A549 (cell line): ENCODE measurements around the gene REN. TPM values are rescaled to one million over a fixed set of nuclear protein-coding genes. Genes with fewer than 3 reads are reported as not detected.

Experiments
- ATAC-seq, 2 experiments: fragments of 200-7000 bp in 1 of 2; fragments of >200 bp in 1 of 2; cut with Nextera tagmentation in 1 of 2; cut with Tn5 transposase in 1 of 2; 3 replicates each; pipeline versions ENCODE4 v1.8.0 to v1.9.1; 2018 to 2020; ENCODE audit warnings: mild to moderate bottlenecking in 1 of 2, moderate library complexity in 1 of 2
- CTCF ChIA-PET: fragments of 300-600 bp; sonication (Branson Sonifier 250); formaldehyde crosslinking; extraction: SDS; loops from one replicate; lab custom pipeline; 2021; ENCODE audit warnings: antibody characterized with exemption, inconsistent platforms; lab: Yijun Ruan, JAX
- POLR2A ChIA-PET: fragments of 350-600 bp; formaldehyde crosslinking; extraction: SDS; loops from one replicate; lab custom pipeline; 2021; ENCODE audit warnings: antibody characterized with exemption, inconsistent platforms; lab: Yijun Ruan, JAX
- DNase-seq, 2 experiments: peaks; one replicate each; pipeline versions ENCODE4 v3.0.0 to v3.0.0-alpha.2; 2011 to 2016; ENCODE audit warnings: low read depth in 1 of 2, low spot score in 1 of 2
- FAIRE-seq: peaks from 2 replicates; lab custom pipeline; 2011; peaks lifted over from hg19 to GRCh38; lab: Jason Lieb, UNC
- H3K27ac ChIP-seq, 2 experiments: fragments of >200 bp; sonication (Bioruptor Twin); formaldehyde crosslinking; 3 replicates each; pipeline ENCODE4 v1.5.1; 2016 to 2017
- H3K4me1 ChIP-seq: fragments of >200 bp; sonication (Bioruptor Twin); formaldehyde crosslinking; 3 replicates; pipeline ENCODE4 v1.6.1; 2016
- H3K4me2 ChIP-seq: fragments of >200 bp; sonication (Bioruptor Twin); formaldehyde crosslinking; 3 replicates; pipeline ENCODE4 v1.6.1; 2016
- H3K4me3 ChIP-seq: fragments of >200 bp; sonication (Bioruptor Twin); formaldehyde crosslinking; 3 replicates; pipeline ENCODE4 v1.5.1; 2016
- H3K9me3 ChIP-seq: fragments of >200 bp; sonication (Bioruptor Twin); formaldehyde crosslinking; 3 replicates; pipeline ENCODE4 v1.6.1; 2016
- ATOH8 ChIP-seq: fragments of 250-450 bp; sonication (Bioruptor Pico); IDR thresholded peaks from 2 replicates; pipeline ENCODE4 v1.5.0; 2020; ENCODE audit warnings: low read depth, mild to moderate bottlenecking, moderate library complexity
- BHLHE40 ChIP-seq: IDR thresholded peaks from 2 replicates; pipeline ENCODE4 v1.6.1; 2012; ENCODE audit warnings: low read depth, low read length, inconsistent platforms
- CHD4 ChIP-seq: fragments of 200-600 bp; sonication (generic); IDR thresholded peaks from 2 replicates; pipeline ENCODE4 v1.6.1; 2016; ENCODE audit warnings: antibody characterized with exemption, mild to moderate bottlenecking, borderline replicate concordance
- EHF ChIP-seq: fragments of 250-450 bp; sonication (Bioruptor Pico); IDR thresholded peaks from 2 replicates; pipeline ENCODE4 v1.5.0; 2020; ENCODE audit warnings: mild to moderate bottlenecking
- EHMT2 ChIP-seq: fragments of 200-600 bp; sonication (generic); IDR thresholded peaks from 2 replicates; pipeline ENCODE4 v1.6.1; 2016; ENCODE audit warnings: antibody characterized with exemption, low read depth, mild to moderate bottlenecking, moderate library complexity
- EP300 ChIP-seq, 2 experiments: fragments of >200 bp; sonication (Bioruptor Twin); formaldehyde crosslinking; IDR thresholded peaks; 2 replicates in 1 of 2; 3 replicates in 1 of 2; pipeline ENCODE4 v1.6.1; 2016 to 2017
- FOXS1 ChIP-seq: fragments of 250-450 bp; sonication (Bioruptor Pico); IDR thresholded peaks from 2 replicates; pipeline ENCODE4 v1.5.0; 2020; ENCODE audit warnings: mild to moderate bottlenecking, moderate library complexity
- GATA3 ChIP-seq: IDR thresholded peaks from 2 replicates; pipeline ENCODE4 v1.6.1; 2012; ENCODE audit warnings: borderline replicate concordance
- HES2 ChIP-seq: fragments of >200 bp; sonication (Bioruptor Twin); formaldehyde crosslinking; IDR thresholded peaks from 2 replicates; pipeline ENCODE4 v1.6.1; 2016
- HEYL ChIP-seq: fragments of 250-450 bp; sonication (Bioruptor Pico); IDR thresholded peaks from 2 replicates; pipeline ENCODE4 v1.8.0; 2021; ENCODE audit warnings: mild to moderate bottlenecking, moderate library complexity
- HOXA7 ChIP-seq: fragments of 250-450 bp; sonication (Bioruptor Pico); IDR thresholded peaks from 2 replicates; pipeline ENCODE4 v1.5.0; 2020; ENCODE audit warnings: mild to moderate bottlenecking, moderate library complexity
- HOXB5 ChIP-seq: fragments of 250-450 bp; sonication (Bioruptor Pico); IDR thresholded peaks from 2 replicates; pipeline ENCODE4 v1.5.0; 2020; ENCODE audit warnings: mild to moderate bottlenecking, moderate library complexity
- MAZ ChIP-seq: fragments of 150-350 bp; IDR thresholded peaks from 2 replicates; pipeline ENCODE4 v1.6.1; 2014; ENCODE audit warnings: antibody characterized with exemption, low read depth, low read length, borderline replicate concordance
- NPAS2 ChIP-seq: fragments of 250-450 bp; sonication (Bioruptor Pico); IDR thresholded peaks from 2 replicates; pipeline ENCODE4 v1.8.0; 2022; ENCODE audit warnings: mild to moderate bottlenecking, moderate library complexity, borderline replicate concordance
- NR3C1 ChIP-seq: fragments of >200 bp; sonication (Bioruptor Twin); formaldehyde crosslinking; IDR thresholded peaks from 3 replicates; pipeline ENCODE4 v1.6.1; 2017
- POLR2A ChIP-seq: IDR thresholded peaks from 2 replicates; pipeline ENCODE4 v1.6.1; 2012; ENCODE audit warnings: mild to moderate bottlenecking, low read length
- POLR2AphosphoS2 ChIP-seq: conservative IDR thresholded peaks from 2 replicates; pipeline ENCODE4 v1.6.1; 2012; ENCODE audit warnings: low read length, improper control_type of control experiment, inconsistent platforms
- RAD21 ChIP-seq, 2 experiments: fragments of >200 bp in 1 of 2; sonication (Bioruptor Twin) in 1 of 2; formaldehyde crosslinking in 1 of 2; IDR thresholded peaks in 1 of 2; conservative IDR thresholded peaks in 1 of 2; 2 replicates in 1 of 2; 3 replicates in 1 of 2; pipeline ENCODE4 v1.6.1; 2012 to 2018; ENCODE audit warnings: inconsistent platforms in 1 of 2
- RCOR1 ChIP-seq: fragments of 150-350 bp; IDR thresholded peaks from 2 replicates; pipeline ENCODE4 v1.6.1; 2014; ENCODE audit warnings: antibody characterized with exemption, low read length, low read depth
- SREBF2 ChIP-seq: fragments of 450-650 bp; IDR thresholded peaks from 2 replicates; pipeline ENCODE4 v1.6.1; 2014; ENCODE audit warnings: mild to moderate bottlenecking, moderate library complexity
- ZFP36 ChIP-seq: fragments of 450-650 bp; IDR thresholded peaks from 2 replicates; pipeline ENCODE4 v1.6.1; 2014; ENCODE audit warnings: borderline replicate concordance; ENCODE audit not compliant: partially characterized antibody
- WGBS: methylation state at CpG from one replicate; pipeline ENCODE4 v1.1.6; 2017; ENCODE audit errors: missing lambda C conversion rate; 5-methylcytosine and 5-hydroxymethylcytosine counted together
- polyA plus RNA-seq, 4 experiments: library from polyadenylated mRNA; depleted of rRNA in 3 of 4; stranded (reverse); fragments of >200 nt; fragmentation: RNase III in 1 of 4; extraction: RNeasy Plus Mini Kit Qiagen cat#74134 plus additional on column Dnase treatment in 1 of 4; gene quantifications; 2 replicates in 3 of 4; 3 replicates in 1 of 4; pipeline ENCODE4 v1.2.3, GENCODE V29; 2011 to 2017

REN gene
- polyA plus RNA-seq, 2 of the 4 experiments (the other 2 are of a cell fraction), result not detected

DNA sequence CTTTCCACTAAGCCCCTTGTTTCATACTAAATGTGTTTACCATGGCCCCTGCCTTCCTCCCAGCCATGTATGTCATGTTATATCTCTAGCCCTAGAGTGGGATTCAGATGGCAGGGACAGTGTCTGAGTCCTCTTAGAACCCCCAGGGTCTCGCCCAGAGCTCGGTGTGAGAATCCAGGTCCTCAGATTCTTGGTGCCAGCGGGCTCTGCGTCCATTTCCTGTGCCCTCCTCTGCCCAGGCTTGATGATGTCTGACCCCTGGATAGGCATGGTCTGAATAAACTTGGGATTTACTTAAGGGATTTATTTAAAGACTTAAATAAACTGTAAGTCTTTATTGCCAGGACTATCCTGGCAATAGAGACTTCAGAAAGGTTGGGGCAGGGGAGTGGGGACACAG lies 36.3 kb upstream of the REN start:
- Histone ChIP-seq H3K27ac (no peak overlapping the region), H3K4me2 (no peak overlapping the region), H3K9me3 (no peaks in the 10 kb centered on the region), H3K4me3 (no peak overlapping the region), H3K4me1 (peaks cover 2% of the 10 kb centered on the region; the same call in 1 of the 3 replicates)
- no peak for DNase-seq
- TF ChIP-seq POLR2A, result no peak
- TF ChIP-seq ATOH8 (CRISPR knock-in tag), result no peak
- no peak for TF ChIP-seq GATA3
- TF ChIP-seq NR3C1, result no peak
- no peak for TF ChIP-seq RCOR1
- TF ChIP-seq HES2, result no peak
- TF ChIP-seq NPAS2 (CRISPR knock-in tag), result no peak
- TF ChIP-seq EHF, result no peak
- TF ChIP-seq EHMT2, result no peak
- TF ChIP-seq HOXB5, result no peak
- no peak for TF ChIP-seq MAZ
- no peak for TF ChIP-seq BHLHE40
- FAIRE-seq, result no peak
- CTCF ChIA-PET, result interaction anchor here (1.3 to 7.4 kb wide), 3 partner anchors 12 to 56 kb away, joined by 3 to 314 read pairs (median 6); partner anchors contain the start of gene REN
- 76% methylated on average over 4 of the region's 4 CpGs for WGBS
- ATAC-seq, result no peak
- POLR2A ChIA-PET, result no interaction called here

DNA sequence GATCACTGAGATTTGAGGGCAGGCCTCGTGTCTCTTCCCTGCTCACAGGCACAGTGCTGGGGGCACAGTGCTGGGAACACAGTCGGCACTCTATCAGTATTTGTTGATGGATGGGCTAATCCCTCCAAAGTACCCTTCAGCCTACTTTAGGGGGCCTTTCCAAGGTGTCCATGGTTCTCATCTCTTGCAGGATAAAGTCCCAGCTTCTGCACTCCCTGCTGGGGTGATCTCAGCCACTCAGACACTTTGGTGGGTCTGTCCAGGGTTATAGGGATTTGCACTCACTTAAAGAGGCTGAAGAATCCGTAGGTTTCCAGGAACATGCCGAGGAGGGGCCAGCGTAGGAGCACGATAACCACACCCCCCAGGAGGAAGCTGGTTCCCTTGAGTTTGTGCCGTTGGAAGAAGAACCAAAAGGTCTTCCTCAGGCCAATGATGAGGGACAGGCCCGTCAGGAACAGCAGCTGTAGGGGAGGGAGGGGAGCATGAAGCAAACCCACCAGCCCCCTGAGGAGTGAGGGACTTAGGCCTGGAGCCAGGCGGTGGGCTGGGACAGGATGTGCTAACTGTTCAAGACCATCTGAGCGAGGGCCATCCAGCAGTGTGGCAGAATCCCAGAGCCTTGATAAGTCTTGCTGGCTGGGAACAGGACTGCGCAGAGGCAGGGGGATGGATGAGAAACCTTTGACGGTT lies 35.4 kb upstream of the REN start:
- DNase-seq (no peak), ATAC-seq (no peak), FAIRE-seq (no peak)
- ChIA-PET CTCF (interaction anchor here (1.5 to 7.4 kb wide), 3 partner anchors 13 to 57 kb away, joined by 6 to 314 read pairs (median 6); partner anchors contain the start of genes GOLT1A and REN), POLR2A (no interaction called here)
- 79% methylated on average over 12 of the region's 12 CpGs for WGBS
- no peaks in the 10 kb centered on the region for H3K9me3 ChIP-seq
- H3K4me3 ChIP-seq, result no peak overlapping the region
- H3K27ac ChIP-seq, result no peak overlapping the region
- no peaks in the 10 kb centered on the region; the same call in 2 of the 3 replicates for H3K4me1 ChIP-seq
- no peak overlapping the region for H3K4me2 ChIP-seq
- no peak for TF ChIP-seq HOXA7
- no peak for TF ChIP-seq HES2
- no peak for TF ChIP-seq EP300 (IDR thresholded peaks at IDR 0.05)
- TF ChIP-seq HEYL (CRISPR knock-in tag), result no peak
- TF ChIP-seq FOXS1, result no peak
- TF ChIP-seq NR3C1, result no peak
- no peak for TF ChIP-seq ZFP36
- no peak for TF ChIP-seq SREBF2
- TF ChIP-seq POLR2AphosphoS2, result no peak
- TF ChIP-seq ATOH8 (CRISPR knock-in tag), result no peak
- TF ChIP-seq RAD21 (conservative IDR thresholded peaks at IDR 0.05 in 1 of 2, IDR thresholded peaks at IDR 0.05 in 1 of 2), result no peak

DNA sequence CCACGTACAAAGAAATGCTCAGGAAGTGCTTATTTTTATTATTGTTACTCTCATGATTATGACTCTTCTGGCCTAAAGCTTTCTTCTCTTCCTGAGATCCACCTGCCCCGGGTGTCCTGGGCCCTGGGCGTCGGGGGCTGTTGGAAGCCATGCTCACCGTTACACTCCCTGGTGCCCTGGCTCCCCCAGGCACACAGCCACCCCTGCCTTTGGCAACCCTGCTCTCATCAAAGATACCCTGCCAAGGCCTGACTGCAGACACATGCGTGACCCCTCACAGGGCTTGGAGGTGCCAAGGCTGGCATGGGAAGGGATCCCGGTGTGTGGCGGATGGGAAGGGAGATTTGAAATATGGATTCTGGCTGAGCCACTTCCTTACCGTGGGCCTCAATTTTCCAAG lies 33.4 kb upstream of the REN start:
- POLR2A ChIA-PET, result no interaction called here
- 81% methylated on average over 9 of the region's 9 CpGs for WGBS

More for the DNA sequence above, 33.4 kb upstream of the REN start:
- H3K9me3 ChIP-seq, result no peaks in the 10 kb centered on the region
- no peak overlapping the region for H3K27ac ChIP-seq
- ATAC-seq, result no peak
- H3K4me3 ChIP-seq, result no peak overlapping the region
- H3K4me2 ChIP-seq, result no peak overlapping the region
- TF ChIP-seq HOXB5 (no peak), CHD4 (no peak)
- no peak for DNase-seq
- CTCF ChIA-PET, result interaction anchor here (0.6 to 4.5 kb wide), 8 partner anchors 8 to 872 kb away, joined by 3 to 53 read pairs (median 14); partner anchors contain the start of genes GOLT1A and REN
- H3K4me1 ChIP-seq, result peaks cover 5% of the 10 kb centered on the region; the same call in 2 of the 3 replicates
- no peak for FAIRE-seq
